Left lobe of liver (tissue), 2 donors: ENCODE data around the gene FGF1. TPM values are rescaled to one million over a fixed set of nuclear protein-coding genes. Genes with fewer than 3 reads are reported as not detected.

Experiments
- ATAC-seq: fragments of 200-7000 bp; cut with Tn5 transposase; one replicate; pipeline ENCODE4 v1.9.1; 2020; ENCODE audit warnings: mild to moderate bottlenecking, moderate library complexity
- DNase-seq: peaks from one replicate; pipeline ENCODE4 v3.0.0-alpha.2; 2020; ENCODE audit warnings: low spot score
- total RNA-seq: library from RNA; stranded (reverse); gene quantifications from one replicate; pipeline ENCODE4 v1.2.1, GENCODE V29; 2021
- donor health status: DM: no; HTN: no; CAD: no; lungs with moderate emphysema.
- donor health status: DM: no; HTN: yes; CAD: no.

The FGF1 gene
- total RNA-seq, 1 donor from 2014 or later: 0.25 TPM

- ATAC-seq (peak; percentile 30), DNase-seq (no peak)
Observed at GRCh38 chr5:142697356-142698255, 11.7 kb upstream of the FGF1 start.

- no peak for DNase-seq
- ATAC-seq: no peak
Observed at GRCh38 chr5:142696379-142696778, 10.5 kb upstream of the FGF1 start.

GRCh38 chr5:142694092-142694856 lies 8.4 kb upstream of the FGF1 start:
- ATAC-seq (no peak), DNase-seq (no peak)

GRCh38 chr5:142692321-142692894 lies 6.5 kb upstream of the FGF1 start:
- no peak for DNase-seq
- no peak for ATAC-seq

- ATAC-seq: no peak
- no peak for DNase-seq
Observed at GRCh38 chr5:142690667-142691066, 4.8 kb upstream of the FGF1 start.

- no peak for ATAC-seq
- DNase-seq: no peak
Observed at GRCh38 chr5:142689081-142689480, 3.2 kb upstream of the FGF1 start.

- ATAC-seq (no peak), DNase-seq (no peak)
Observed at GRCh38 chr5:142688281-142688989, 2.5 kb upstream of the FGF1 start.

- DNase-seq: no peak
Observed at GRCh38 chr5:142686968-142687367, 1.1 kb upstream of the FGF1 start.

GRCh38 chr5:142686210-142686734 lies 382 bp upstream of the FGF1 start:
- ATAC-seq (peak; percentile 39), DNase-seq (no peak)

More at GRCh38 chr5:142686968-142687367, 1.1 kb upstream of the FGF1 start:
- no peak for ATAC-seq

- ATAC-seq: no peak
- no peak for DNase-seq
Observed at GRCh38 chr5:142684508-142685041, 1.3 kb downstream of the FGF1 start.

- no peak for DNase-seq
- ATAC-seq: no peak
Observed at GRCh38 chr5:142683881-142684505, 1.9 kb downstream of the FGF1 start.

GRCh38 chr5:142683116-142683515 lies 2.8 kb downstream of the FGF1 start:
- DNase-seq: no peak
- ATAC-seq: no peak

GRCh38 chr5:142680605-142681259 lies 5.2 kb downstream of the FGF1 start:
- DNase-seq (no peak), ATAC-seq (no peak)

GRCh38 chr5:142679744-142680143 lies 6.1 kb downstream of the FGF1 start:
- ATAC-seq (no peak), DNase-seq (no peak)

- DNase-seq (no peak), ATAC-seq (no peak)
Observed at GRCh38 chr5:142678529-142678928, 7.4 kb downstream of the FGF1 start.

GRCh38 chr5:142677198-142677597 lies 8.7 kb downstream of the FGF1 start:
- ATAC-seq (no peak), DNase-seq (no peak)

GRCh38 chr5:142676318-142676717 lies 9.6 kb downstream of the FGF1 start:
- no peak for DNase-seq
- no peak for ATAC-seq

- DNase-seq (no peak), ATAC-seq (no peak)
Observed at GRCh38 chr5:142674531-142675469, 11.1 kb downstream of the FGF1 start.
